Measurements from ENCODE around the gene WDR62. TPM values are rescaled to one million over a fixed set of nuclear protein-coding genes. Genes with fewer than 3 reads are reported as not detected.

WDR62 gene
- total and polyA plus RNA-seq, 9 donors: 0.18 to 1.0 (median 0.51) TPM

DNA sequence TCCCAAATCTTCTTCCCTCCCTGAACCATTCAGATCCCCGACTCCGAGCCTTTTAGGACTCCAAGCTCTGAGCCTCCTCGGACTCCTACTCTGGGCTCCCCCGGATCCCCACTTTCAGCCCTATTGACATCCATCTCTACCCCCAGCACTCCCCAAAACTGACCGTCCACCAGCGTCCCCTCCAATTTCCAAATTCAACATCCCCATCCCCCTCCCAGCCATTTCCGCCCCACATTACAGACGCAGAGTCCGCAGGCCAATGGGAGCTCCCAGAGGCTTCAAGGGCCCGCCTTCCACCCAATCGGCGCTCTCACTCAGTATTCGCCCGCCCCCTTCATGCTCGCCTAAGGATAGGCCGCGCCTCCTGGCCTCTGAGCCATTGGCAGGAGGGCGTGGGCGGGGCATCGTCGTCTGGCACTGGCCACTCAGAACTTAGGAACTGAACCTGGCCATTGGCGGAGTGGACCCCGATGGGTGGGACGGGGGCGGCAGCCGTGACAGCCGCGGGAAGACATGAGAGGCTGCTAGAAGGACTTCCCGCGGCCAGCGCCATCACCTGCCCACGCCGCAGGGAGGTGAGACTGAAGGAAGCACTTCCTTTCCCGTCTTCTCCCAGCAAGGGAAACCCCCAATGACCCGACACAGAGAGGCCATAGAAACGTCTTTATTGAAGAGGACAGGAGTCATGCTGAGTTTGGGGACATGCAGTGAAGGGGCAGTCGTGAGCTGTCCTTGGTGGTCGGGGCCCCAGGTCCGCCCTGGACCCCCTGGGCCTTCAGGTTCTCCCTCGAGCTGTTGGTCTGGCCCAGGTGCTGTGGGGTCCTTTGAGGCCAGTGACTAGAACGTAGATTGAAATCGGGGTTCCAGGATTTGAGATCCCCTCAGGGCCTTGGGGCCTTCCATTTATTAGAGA, 40.4 kb upstream of the WDR62 start, which contains the start of gene ALKBH6:
ALKBH6 (minus strand) TSS at position 202 of the 913 bp plus-strand sequence. CDS start 816 bp downstream, outside the sequence.
- no peak for TF ChIP-seq EP300 (IDR thresholded peaks at IDR 0.05)
- TF ChIP-seq, protein P1, sequence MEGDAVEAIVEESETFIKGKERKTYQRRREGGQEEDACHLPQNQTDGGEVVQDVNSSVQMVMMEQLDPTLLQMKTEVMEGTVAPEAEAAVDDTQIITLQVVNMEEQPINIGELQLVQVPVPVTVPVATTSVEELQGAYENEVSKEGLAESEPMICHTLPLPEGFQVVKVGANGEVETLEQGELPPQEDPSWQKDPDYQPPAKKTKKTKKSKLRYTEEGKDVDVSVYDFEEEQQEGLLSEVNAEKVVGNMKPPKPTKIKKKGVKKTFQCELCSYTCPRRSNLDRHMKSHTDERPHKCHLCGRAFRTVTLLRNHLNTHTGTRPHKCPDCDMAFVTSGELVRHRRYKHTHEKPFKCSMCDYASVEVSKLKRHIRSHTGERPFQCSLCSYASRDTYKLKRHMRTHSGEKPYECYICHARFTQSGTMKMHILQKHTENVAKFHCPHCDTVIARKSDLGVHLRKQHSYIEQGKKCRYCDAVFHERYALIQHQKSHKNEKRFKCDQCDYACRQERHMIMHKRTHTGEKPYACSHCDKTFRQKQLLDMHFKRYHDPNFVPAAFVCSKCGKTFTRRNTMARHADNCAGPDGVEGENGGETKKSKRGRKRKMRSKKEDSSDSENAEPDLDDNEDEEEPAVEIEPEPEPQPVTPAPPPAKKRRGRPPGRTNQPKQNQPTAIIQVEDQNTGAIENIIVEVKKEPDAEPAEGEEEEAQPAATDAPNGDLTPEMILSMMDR (IDR thresholded peaks at IDR 0.05): no peak
- peak; percentile 27 for TF ChIP-seq POLR2A (IDR thresholded peaks at IDR 0.05)
- WGBS, 3 donors: 2 to 4% (median 2%) methylated on average over 42 of the region's 42 CpGs
- intact Hi-C loops (cut with DNase I): no loop called here
- Histone ChIP-seq H3K27ac (peak within 1 kb of the TSS; percentile 33 to 70), H3K27me3 (no peaks in the 10 kb centered on the region), H3K4me3 (peak within 1 kb of the TSS; percentile 66), H3K36me3 (no peaks in the 10 kb centered on the region), H3K9me3 (no peaks in the 10 kb centered on the region), H3K4me1 (ENCODE audit: insufficient read depth) (peaks cover 2% of the 10 kb centered on the region)
- peak; percentile 99 to 100 (median 99) for DNase-seq

DNA sequence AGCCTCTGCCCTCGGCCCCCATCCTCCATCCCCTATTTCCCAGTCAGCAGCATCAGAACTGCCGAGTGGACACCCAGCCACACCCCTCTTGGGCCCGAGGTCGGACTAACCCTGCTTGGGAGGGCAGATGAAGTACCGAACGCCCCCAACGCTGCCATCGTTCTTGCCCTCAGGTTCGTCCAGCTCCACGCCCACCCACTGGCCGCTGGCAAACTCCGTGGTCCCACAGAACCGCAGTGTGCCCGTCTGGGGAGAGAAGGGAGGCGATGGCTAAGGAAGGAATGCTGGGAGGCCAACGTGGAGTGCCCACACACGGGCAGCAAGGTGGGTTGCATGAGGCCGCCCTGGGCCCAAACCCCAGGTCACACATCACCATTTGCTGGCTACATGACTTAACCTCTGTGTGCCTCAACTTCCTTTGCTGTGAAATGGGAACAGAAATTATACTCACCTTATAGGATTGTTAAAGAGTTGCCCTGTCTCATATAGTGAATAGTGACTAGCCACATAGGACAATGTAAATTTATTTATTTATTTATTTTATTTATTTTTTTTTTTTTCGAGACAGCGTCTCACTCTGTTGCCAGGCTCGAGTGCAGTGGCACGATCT, 35.5 kb upstream of the WDR62 start:
- intact Hi-C loops (cut with DNase I): no loop called here
- no peaks in the 10 kb centered on the region for H3K27me3 ChIP-seq
- TF ChIP-seq POLR2A (IDR thresholded peaks at IDR 0.05) (no peak), EP300 (IDR thresholded peaks at IDR 0.05) (no peak)
- TF ChIP-seq, protein P1 (IDR thresholded peaks at IDR 0.05): no peak
- DNase-seq: no peak
- H3K4me1 ChIP-seq (ENCODE audit: insufficient read depth): no peaks in the 10 kb centered on the region
- H3K9me3 ChIP-seq: no peaks in the 10 kb centered on the region
- no peak overlapping the region for H3K27ac ChIP-seq
- no peaks in the 10 kb centered on the region for H3K36me3 ChIP-seq
- no peak overlapping the region for H3K4me3 ChIP-seq
- WGBS, 3 donors: 83 to 88% (median 84%) methylated on average over 22 of the region's 22 CpGs

DNA sequence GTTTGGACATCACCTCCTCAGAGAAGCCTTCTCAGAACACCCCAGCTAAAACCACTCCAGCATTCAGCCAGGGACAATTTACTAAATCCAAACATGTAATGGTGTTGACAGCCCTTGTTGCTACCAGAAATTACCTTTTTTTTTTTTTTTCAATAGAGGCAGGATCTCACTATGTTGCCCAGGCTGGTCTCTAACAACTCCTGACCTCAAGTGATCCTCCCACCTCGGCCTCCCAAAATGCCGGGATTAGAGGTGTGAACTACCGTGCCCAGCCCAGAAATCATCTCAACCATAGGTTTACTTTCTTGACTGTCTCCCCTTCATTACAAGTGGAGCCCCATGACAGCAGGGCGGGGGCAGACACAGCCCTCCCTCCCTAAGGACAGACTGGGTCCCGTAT, 31.3 kb upstream of the WDR62 start:
- intact Hi-C loops (cut with DNase I): no loop called here
- Histone ChIP-seq H3K36me3 (no peaks in the 10 kb centered on the region), H3K4me3 (no peak overlapping the region), H3K27me3 (no peaks in the 10 kb centered on the region), H3K4me1 (ENCODE audit: insufficient read depth) (no peaks in the 10 kb centered on the region), H3K27ac (no peak overlapping the region), H3K9me3 (no peaks in the 10 kb centered on the region)
- no peak for TF ChIP-seq POLR2A (IDR thresholded peaks at IDR 0.05)
- no peak for DNase-seq
- 88 to 93% (median 91%) methylated on average over 5 of the region's 5 CpGs for WGBS, 3 donors

DNA sequence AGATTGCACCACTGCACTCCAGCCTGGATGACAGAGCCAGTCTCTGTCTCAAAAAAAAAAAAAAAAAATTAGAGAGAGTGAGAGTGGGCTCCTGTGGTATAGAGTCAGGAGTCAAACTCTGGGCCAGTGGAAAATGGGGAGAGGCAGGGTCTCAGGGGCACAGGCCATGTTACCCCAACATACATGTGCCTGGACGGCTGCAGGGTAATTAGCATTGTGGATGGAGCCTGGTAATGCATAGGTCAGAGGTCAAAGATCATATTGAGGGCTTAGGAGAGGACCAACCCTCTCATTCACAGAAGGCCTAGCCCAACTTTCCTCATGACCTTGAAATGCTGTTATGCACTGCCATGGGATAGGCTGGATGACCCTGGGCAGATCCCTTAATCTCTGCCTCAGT, 29.2 kb upstream of the WDR62 start:
- Histone ChIP-seq H3K9me3 (no peaks in the 10 kb centered on the region), H3K4me3 (no peak overlapping the region), H3K27me3 (no peaks in the 10 kb centered on the region), H3K4me1 (ENCODE audit: insufficient read depth) (no peaks in the 10 kb centered on the region), H3K27ac (no peak overlapping the region), H3K36me3 (no peaks in the 10 kb centered on the region)
- WGBS, 3 donors: 60 to 80% (median 69%) methylated on average over 1 of the region's 1 CpG
- no peak for DNase-seq
- intact Hi-C loops (cut with DNase I): no loop called here
- TF ChIP-seq POLR2A (IDR thresholded peaks at IDR 0.05) (no peak), EP300 (IDR thresholded peaks at IDR 0.05) (no peak)
- TF ChIP-seq, protein P1 (IDR thresholded peaks at IDR 0.05): no peak

Data from ovary (tissue), 9 donors.